ENCODE measurements around the gene ABCC1.

DNA sequence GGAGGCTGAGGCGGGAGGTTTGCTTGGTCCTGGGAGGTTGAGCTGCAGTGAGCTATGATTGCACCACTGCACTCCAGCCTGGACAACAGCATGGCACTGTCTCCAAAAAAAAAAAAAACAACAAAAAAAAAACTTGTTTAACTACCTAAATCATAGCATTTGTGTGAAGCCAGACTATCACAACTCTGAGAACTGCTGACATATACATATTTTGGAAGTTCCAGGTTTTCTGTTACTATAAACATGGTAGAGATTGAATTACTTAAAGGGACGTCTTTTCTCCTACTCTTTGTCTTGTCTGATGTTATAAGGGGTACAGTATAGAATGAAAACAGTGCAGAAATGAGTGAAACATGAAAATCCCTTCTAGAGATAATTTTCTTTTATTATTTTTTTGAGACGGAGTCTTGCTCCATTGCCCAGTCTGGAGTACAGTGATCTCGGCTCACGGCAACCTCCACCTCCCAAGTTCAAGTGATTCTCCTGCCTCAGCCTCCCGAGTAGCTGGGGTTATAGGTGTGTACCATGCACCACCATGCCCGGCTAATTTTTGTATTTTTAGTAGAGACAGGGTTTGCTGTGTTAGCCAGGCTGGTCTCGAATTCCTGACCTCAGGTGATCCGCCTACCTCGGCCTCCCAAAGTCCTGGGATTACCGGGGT is 18.4 kb downstream of the ABCC1 start:
- TF ChIP-seq TCF12 (IDR thresholded peaks at IDR 0.05) (no peak), MXI1 (IDR thresholded peaks at IDR 0.05; ENCODE audit: low read depth, low read length) (no peak), SIN3A (IDR thresholded peaks at IDR 0.05; ENCODE audit: borderline replicate concordance, low read depth, low read length) (no peak), TEAD4 (IDR thresholded peaks at IDR 0.05; ENCODE audit: borderline replicate concordance, insufficient read depth) (no peak)
- TF ChIP-seq, protein P1, sequence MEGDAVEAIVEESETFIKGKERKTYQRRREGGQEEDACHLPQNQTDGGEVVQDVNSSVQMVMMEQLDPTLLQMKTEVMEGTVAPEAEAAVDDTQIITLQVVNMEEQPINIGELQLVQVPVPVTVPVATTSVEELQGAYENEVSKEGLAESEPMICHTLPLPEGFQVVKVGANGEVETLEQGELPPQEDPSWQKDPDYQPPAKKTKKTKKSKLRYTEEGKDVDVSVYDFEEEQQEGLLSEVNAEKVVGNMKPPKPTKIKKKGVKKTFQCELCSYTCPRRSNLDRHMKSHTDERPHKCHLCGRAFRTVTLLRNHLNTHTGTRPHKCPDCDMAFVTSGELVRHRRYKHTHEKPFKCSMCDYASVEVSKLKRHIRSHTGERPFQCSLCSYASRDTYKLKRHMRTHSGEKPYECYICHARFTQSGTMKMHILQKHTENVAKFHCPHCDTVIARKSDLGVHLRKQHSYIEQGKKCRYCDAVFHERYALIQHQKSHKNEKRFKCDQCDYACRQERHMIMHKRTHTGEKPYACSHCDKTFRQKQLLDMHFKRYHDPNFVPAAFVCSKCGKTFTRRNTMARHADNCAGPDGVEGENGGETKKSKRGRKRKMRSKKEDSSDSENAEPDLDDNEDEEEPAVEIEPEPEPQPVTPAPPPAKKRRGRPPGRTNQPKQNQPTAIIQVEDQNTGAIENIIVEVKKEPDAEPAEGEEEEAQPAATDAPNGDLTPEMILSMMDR (IDR thresholded peaks at IDR 0.05): no peak
- TF ChIP-seq, protein P2, sequence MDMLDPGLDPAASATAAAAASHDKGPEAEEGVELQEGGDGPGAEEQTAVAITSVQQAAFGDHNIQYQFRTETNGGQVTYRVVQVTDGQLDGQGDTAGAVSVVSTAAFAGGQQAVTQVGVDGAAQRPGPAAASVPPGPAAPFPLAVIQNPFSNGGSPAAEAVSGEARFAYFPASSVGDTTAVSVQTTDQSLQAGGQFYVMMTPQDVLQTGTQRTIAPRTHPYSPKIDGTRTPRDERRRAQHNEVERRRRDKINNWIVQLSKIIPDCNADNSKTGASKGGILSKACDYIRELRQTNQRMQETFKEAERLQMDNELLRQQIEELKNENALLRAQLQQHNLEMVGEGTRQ (IDR thresholded peaks at IDR 0.05; ENCODE audit: borderline replicate concordance, low read depth, low read length): no peak
- TF ChIP-seq, protein P3, sequence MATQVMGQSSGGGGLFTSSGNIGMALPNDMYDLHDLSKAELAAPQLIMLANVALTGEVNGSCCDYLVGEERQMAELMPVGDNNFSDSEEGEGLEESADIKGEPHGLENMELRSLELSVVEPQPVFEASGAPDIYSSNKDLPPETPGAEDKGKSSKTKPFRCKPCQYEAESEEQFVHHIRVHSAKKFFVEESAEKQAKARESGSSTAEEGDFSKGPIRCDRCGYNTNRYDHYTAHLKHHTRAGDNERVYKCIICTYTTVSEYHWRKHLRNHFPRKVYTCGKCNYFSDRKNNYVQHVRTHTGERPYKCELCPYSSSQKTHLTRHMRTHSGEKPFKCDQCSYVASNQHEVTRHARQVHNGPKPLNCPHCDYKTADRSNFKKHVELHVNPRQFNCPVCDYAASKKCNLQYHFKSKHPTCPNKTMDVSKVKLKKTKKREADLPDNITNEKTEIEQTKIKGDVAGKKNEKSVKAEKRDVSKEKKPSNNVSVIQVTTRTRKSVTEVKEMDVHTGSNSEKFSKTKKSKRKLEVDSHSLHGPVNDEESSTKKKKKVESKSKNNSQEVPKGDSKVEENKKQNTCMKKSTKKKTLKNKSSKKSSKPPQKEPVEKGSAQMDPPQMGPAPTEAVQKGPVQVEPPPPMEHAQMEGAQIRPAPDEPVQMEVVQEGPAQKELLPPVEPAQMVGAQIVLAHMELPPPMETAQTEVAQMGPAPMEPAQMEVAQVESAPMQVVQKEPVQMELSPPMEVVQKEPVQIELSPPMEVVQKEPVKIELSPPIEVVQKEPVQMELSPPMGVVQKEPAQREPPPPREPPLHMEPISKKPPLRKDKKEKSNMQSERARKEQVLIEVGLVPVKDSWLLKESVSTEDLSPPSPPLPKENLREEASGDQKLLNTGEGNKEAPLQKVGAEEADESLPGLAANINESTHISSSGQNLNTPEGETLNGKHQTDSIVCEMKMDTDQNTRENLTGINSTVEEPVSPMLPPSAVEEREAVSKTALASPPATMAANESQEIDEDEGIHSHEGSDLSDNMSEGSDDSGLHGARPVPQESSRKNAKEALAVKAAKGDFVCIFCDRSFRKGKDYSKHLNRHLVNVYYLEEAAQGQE (IDR thresholded peaks at IDR 0.05; ENCODE audit: low read depth, low read length): no peak
- TF ChIP-seq, protein P4, sequence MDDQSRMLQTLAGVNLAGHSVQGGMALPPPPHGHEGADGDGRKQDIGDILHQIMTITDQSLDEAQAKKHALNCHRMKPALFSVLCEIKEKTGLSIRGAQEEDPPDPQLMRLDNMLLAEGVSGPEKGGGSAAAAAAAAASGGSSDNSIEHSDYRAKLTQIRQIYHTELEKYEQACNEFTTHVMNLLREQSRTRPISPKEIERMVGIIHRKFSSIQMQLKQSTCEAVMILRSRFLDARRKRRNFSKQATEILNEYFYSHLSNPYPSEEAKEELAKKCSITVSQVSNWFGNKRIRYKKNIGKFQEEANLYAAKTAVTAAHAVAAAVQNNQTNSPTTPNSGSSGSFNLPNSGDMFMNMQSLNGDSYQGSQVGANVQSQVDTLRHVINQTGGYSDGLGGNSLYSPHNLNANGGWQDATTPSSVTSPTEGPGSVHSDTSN (IDR thresholded peaks at IDR 0.05): no peak

Data from SK-N-SH (cell line).